DOHH2 (cell line): ENCODE measurements around the gene SLC38A6.

Source experiments
- CTCF ChIP-seq: fragments of 200-600 bp; sonication (generic); IDR thresholded peaks from one replicate; pipeline ENCODE4 v1.5.1; 2014; ENCODE audit warnings: antibody characterized with exemption, mild to moderate bottlenecking, low read depth, low read length; ENCODE audit not compliant: poor library complexity, severe bottlenecking
- EZH2phosphoT487 ChIP-seq: fragments of 200-600 bp; sonication (generic); IDR thresholded peaks from 2 replicates; pipeline ENCODE4 v1.6.1; 2017; ENCODE audit warnings: borderline replicate concordance, mild to moderate bottlenecking, antibody characterized with exemption, low read length, moderate library complexity, mixed read lengths

GRCh38 chr14:61099216-61099835, 118.3 kb downstream of the SLC38A6 start:
- no peak for TF ChIP-seq EZH2phosphoT487
- TF ChIP-seq CTCF: no peak
